Activated T-helper 1 cell treated with anti-CD3 and anti-CD28 coated beads, Interleukin-2, amount 50 U/mL, for 16 hours (primary cell): ENCODE measurements around the gene NUP210.

Source experiments
- DNase-seq, 2 donors: peaks; one replicate each; pipeline ENCODE4 v3.0.0-alpha.2; 2020; ENCODE audit warnings: low read depth in 1 of 2, low spot score in 1 of 2

Gene NUP210

DNA sequence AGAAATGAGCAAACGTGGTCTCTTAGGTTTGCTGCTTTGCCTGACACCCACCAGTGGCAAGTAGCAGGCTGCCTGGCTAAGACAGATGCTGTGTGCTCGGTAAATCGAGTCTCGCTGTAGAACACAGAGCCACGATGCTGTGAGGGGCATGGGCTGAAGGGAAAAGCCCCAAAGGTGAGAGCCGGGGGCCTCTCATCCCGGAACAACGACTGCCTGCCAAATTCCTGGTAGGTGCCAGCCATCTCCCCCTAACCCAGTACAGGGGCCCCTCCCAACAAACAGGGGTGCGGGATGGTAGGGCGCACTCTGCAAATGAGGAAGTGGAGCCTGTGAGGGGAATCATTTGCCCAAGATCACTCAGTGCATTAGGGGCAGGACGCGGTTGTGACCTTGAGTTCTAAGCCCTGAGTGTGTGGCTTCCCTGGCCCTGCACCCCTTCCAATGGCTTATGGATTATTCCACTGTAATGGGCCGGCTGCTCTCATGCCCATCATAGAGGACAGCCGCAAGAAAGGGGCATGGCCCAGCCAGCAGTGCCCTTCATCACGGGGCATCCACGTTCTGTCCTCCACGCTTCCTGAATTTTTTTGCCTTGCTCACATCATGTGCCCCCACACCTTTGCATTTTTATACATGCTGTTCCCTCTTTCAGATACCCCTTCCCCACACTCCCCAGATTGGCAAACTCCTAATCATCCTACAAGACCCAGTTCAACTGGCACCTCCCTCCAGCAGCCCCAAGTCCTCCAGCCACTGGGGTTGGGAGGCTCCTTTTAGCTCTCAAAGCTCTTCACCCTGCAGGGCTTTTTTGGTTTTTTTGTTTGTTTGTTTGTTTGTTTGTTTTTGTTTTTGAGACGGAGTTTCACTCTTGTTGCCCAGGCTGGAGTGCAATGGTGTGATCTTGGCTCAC is 125.4 kb downstream of the NUP210 start:
- DNase-seq: no peak

DNA sequence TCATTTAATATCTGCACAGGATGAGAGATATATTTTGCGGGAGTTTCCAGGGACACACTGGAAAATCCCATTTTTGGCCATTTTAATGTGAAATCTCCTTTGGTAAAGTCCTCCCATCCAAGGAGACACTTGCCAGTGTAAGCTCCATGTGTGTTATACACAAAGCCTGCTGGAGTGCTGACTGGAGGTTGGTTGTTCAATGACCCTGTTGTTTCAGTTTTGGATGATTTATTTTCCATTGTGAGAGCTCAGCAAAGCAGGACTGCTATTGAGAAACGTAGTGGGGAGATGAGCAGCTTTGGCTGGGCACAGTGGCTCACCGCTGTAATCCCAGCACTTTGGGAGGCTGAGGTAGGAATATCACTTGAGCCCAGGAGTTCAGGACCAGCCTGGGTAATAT is 127.7 kb downstream of the NUP210 start:
- no peak for DNase-seq

DNA sequence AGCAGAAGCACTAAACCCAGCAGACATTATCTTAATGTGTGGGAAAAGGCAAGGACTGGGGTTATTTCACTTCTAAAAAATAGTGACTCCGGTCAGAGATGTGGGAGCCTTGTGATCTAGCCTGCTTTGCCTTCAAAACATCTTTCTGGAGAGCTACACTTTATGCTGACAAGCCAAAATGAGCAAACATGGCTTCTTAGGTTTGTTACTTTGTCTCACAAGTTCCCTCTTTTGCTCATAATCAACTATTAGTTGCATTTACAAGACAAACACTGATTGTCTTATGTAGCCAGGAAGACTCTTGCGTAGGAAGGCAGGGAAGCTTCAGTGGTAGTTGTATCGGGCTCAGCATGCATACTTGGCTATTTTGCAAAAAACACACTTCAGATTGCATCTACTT is 129.2 kb downstream of the NUP210 start:
- no peak for DNase-seq

DNA sequence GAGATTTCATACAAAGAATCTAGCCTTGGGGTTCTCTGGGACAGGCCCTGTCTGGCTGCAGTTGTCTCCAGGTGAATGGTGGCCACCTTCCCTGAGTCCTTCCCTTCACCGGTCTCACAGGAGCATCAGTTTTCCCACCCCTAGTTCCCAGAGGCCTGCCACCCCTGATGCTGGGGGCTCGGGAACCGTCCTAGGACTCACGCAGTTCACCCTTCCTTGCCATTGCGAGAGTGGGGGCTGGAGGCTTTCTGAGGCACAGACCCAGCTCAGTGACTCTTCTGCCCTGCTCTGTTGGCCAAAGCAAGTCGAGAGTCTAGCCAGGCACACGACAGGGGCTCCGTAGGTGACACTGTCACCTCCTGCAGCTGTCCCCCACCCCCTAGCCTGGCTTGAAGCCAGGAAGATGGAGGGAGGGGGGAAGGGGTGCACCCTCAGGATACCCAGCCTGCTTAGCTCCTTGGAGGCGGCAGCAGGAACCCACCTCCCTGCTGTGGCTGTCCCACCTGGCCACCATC is 130.3 kb downstream of the NUP210 start:
- DNase-seq: no peak

DNA sequence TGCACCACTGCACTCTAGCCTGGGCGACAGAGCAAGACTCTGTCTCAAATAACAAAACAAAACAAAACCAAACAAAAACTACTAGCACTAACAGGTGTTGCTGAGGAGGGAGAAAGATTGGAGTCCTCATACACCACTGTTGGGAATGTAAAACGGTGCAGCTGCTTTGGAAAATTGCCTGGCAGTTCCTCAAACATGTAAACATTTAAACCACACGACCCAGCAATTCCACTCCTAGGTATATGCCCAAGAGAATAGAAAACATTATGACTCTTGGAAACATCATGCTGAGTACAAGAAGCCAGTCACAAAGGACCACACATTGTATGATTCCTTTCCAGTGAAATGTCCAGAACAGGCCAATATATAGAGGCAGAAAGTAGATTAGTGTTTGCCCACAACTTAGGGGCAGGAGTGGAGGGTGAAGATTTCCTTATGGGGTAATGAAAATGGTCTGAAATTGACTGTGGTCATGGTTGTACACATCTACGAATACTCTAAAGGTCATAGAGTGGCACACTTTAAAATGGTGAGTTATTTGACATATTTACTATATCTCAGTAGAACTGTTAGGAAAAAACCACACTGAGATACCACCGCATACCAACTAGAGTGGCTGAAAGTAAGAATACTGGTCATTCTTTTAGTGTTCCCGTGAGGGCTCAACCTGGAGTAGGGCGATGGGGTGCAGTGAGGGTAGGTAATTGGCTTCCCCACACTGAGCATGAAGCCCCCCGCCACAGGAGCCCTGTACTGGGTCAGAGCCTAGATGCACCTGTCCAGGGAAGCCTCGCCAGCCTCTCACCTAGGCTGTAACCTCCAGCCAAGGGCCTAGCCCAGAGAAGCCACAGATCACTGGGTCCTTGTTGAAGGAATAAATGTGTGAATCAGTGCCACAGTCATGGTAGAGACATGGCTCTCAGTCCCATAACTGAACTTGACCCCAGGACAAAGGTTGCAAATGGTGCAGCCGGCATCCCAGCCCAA is 131.1 kb downstream of the NUP210 start:
- no peak for DNase-seq

DNA sequence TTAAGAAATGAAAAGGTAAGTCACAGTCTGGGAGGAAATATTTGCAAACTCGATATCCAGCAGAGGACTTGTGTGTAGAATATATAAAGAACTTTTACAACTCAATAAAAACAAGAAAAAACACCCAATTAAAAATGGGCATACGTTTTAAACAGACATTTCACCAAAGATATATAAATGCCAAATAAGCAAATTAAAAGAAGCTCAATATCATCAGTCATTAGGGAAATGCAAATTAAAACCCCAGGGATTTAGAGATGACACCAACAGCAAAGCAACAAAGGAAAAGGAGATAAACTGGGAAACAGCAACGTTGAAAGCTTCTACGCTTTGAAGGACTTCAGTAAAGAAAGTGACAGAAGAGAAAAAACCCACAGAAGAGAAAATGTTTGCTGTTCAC is 132.3 kb downstream of the NUP210 start:
- no peak for DNase-seq

DNA sequence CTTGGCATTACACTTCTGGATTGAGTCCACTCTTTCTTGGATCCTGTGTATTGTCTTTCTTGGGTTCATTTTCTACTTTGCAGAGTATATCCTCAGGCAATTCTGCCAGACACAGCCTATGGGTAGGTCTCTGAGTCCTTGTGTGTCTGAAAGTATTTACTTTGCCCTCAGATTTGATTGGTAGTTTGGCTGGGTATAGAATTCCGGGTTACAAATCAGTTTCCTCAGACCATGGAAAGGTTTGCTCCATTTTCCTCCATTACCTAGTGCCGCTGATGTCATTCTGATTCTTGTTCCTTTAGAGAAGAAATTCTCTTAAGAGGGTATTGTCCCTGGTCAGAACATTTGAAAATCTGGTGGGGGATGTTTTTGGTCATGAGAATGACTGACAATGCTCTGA is 133.2 kb downstream of the NUP210 start:
- DNase-seq: no peak

DNA sequence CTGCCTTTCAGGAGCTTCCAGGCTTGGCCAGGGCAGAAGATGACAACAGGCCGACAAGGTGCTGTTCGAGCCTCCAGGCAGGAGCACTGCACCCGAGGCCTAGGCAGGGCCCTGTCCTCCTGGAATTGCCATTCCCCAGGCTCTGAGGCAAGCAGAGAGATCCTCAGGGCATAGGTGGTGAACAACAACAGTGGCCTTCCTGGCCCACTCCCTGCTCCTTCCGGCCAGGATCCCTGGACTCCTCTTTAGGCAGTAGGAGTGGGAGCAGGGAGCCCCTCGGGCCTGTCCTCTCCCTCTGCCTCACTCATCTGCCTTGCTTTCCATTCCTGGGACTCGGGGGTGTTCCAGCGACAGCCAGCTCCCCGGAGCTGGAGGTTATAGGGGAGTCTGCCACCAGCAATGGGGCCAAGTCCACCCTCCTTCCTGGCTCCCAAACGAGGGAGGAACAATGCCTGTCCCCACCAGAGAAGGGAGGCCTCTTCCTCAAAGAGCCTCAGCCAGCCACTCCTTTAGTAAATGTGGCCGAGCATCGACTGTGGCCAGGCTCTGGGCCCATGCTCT is 135.0 kb downstream of the NUP210 start:
- DNase-seq: no peak

DNA sequence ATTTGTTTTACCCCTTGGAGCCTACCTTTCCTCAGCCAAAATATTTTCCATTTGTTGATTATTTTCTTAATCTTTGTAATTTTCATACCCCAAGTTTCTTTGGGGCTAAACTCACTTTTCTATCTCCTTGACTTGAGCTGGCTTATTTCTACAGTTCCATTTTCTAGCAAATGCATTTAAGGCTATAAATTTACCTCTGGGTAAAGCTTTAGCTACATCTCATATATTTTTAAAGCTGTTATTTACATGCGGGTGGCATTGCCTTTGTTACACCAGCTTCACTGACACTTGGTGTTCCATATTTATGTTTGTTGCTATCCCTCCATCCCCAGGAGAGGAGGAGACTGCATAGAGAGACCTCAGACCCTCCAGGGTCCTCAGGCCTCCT is 136.3 kb downstream of the NUP210 start:
- DNase-seq: no peak

DNA sequence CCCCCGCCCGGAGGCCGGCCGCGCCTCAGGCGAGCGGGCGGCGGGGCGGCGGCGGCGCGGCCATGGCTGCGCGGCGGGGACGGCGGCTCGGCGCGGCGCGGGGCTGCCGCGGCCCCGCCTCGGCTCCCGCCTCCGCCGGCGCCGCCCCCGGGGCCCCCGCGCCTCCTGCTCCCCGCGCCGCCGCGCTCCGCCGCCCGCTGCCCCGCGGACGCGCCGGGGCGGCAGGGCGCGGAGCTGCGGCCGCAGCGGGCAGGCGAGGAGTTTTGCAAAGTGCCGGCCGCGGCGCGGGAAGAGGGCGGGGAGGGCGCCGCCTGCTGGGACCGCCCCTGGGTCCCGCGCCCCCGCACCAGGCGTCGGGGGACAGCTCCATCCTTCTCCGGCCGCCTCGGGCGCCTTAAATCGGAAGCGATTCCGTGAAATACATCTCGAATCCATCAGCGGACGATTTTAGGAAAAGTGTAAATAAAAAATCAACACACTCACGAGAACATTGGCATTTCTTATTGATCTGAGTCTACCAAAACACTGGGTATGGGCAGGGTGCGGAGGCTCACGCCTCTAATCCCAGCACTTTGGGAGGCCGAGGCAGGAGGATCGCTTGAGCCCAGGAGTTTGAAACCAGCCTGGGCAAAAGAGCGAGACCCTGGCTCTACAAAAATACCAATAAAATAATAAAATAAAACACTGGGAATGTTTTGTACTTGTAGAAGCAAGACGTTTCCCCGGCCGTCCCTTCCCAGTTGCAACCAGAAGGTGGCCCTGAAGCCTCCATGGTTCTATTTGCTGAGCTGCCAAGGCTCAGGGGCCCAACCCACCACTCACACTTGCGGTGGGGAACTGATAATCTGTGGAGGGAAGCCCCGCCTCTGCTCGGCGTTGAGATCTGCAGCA is 136.9 kb downstream of the NUP210 start:
- DNase-seq: no peak

DNA sequence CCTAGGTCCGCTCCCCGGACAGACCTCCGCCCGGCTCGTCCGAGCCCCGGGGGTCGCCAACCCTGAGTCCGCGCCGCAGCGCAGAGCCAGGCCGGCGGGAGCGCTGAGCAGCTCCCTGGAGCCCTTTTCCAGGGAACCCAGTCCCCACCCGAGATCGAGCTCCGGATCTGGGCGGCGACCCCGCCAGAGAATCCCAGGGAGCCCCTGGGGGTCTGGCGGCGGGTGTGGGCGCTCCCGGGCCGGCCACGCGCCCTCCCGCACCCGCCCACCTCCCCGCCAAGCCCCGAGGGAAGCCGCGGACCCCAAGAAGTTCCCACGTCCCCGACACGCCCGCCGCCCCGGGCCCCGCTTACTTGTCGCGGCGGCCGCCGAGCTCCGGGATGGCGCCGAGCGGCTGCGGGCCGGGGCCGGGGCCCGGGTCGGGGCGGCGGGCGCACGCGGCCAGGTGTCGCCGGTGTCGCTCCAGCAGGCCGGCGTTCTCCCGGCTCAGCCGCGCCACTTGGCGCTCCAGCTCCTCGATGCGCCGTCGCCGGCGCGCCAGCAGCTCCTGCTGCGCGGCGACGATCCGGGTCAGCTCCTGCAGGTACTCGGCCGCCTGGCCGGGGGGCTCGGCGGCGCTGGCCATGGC is 137.7 kb downstream of the NUP210 start:
- no peak for DNase-seq

DNA sequence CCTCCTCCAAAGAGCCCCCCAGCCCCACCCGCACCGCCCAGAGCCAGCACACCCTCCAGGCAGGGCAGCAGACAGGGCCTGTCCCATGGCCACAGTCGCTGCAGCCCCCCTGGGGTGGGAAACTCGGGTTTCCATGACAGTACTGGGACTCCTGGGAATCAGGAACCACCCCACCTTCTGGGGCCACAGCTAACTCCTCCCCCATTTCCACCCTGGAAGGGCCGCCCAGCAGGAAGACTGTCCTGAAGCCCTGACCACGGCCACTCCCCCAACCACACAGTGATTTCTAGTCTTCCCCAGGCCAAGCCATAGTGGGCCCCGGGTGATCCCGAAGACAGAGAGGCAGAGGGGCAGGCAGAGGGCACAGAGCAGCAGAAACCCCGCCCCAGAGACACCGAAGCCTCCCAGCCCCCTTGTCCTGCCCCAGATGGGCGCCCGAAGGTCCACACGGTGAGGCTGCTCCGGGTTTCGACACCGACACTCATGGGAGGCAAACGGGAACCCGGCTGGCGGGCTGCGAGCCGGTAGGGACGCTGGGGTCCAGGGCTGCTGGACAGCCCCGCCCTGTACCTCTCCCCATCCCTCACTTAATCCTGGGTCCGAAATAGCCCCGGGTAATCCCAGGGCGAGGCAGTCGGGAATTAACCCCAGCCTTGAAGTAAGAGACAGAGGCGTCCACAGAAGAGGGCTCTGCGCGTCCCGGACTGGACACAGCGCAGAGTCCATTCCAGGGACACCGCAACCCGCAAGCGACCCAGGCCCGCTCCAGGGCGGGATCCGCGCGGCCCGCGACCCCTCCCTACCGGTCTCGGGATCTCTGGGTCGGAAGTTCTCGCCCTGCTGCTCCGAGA is 138.4 kb downstream of the NUP210 start:
- DNase-seq: no peak

DNA sequence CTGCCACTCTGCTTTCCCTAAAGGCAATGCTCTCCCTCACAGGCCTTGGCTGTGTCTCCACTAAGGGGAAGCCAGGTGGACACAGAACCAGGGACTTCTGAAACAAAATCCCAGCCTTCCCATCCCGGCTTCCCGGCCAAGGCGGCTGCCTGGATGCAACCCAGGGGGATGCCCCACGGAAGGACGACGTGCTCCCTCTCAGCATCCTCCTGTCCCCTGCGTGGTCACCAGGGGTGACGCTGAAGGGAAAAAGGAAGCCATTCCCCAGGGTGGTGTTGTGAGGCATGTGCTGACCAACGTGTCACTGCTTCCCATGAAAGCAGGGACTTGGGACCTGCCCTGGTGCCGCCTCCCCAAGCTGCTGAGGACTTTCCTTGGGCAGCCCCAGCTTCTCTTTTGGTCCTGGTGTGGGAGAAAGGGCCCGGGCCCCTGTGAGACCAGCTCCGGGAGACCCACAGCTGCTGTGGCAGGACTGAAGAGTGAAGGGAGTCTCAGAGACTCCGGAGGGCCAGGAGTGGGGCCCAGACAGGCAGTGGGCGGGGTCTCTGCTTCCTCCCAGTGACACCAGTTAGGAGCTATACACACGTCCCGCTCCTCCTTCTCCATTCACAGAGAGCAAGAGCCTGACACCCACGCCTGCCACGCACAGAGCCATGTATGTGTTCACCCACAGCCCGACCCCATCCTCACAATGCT is 139.2 kb downstream of the NUP210 start:
- no peak for DNase-seq

DNA sequence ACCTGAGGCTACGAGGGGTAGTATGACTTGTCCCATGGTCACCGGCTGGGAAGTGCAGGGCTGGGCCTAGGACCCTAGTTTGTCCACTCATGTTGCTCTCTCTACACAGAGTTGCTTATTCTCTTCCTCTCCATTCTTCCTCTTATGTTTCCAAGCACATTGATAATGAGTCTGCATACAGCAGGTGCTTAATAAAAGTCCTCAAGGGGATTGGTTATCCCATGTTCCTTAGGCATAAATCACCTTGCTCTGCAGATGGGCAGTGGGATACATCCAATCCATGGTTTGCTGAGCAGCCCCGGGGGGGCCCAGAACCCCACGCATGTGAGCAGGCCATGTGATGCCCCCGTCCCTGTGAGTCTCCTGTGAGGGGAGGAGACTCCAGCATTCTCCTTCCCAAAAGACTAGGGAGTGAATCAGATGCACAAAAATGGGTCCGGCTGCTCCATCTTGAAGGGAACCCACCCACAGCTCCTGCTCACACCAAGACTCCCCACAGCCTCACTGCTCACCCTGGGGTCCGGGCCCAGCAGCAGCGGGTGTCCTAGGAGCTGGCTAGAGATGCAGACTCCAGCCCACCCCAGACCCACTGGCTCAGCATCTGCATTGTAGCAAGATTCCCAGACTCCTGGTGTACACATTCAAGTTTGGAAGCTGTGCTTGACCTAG is 139.9 kb downstream of the NUP210 start:
- DNase-seq: no peak

DNA sequence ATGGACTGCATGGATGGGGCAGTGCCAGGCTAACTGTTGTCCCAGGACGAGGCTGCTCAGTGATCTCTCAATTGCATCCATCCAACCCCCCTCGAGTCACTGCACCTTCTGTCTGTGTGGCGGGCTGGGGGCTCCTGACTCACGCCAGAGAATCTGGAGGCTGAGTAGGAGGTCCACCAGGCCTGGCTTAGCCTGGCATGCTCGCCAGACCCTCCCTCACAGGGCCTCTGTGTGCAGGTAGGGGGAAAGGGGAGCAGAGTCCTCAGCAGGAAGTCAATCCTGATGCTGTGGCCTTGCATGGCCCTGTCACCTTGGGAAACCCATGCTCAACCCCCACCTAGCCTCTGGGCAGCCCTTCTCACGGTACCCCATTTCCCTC is 140.6 kb downstream of the NUP210 start:
- DNase-seq: no peak

DNA sequence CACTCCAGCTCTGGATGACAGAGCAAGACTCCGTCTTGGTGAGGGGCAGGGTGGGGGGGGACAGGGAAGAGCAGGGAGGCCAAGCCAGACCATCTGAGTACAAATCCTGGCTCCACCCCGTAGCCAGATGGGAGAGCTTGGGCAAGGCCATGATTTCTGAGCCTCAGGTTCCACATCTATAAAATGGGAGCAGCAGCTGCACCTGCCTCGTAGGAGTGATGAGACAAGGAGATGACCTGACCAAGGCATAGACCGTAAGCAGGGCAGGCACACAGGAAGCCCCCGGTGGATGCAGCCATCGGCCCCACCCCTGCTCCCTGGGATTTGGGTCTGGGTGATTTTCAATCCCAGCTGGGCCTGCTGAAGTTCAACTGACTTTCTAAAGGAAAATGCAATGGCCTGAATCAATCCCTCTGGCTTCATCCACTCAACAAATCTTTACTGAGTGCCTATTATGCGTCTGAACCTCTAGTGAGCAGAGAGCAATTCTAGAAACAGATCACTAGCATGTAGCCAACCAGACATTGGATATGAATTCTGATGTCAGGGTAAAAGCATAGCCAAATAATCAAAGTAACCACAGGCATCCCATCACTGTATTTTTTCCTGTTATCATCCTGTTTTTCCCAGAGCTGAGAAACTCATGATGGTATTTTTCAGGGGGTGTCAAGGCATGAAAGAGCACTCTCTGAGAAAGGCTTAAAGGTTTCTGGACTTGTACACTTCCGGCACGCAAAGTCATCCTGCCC is 141.2 kb downstream of the NUP210 start:
- DNase-seq: no peak

DNA sequence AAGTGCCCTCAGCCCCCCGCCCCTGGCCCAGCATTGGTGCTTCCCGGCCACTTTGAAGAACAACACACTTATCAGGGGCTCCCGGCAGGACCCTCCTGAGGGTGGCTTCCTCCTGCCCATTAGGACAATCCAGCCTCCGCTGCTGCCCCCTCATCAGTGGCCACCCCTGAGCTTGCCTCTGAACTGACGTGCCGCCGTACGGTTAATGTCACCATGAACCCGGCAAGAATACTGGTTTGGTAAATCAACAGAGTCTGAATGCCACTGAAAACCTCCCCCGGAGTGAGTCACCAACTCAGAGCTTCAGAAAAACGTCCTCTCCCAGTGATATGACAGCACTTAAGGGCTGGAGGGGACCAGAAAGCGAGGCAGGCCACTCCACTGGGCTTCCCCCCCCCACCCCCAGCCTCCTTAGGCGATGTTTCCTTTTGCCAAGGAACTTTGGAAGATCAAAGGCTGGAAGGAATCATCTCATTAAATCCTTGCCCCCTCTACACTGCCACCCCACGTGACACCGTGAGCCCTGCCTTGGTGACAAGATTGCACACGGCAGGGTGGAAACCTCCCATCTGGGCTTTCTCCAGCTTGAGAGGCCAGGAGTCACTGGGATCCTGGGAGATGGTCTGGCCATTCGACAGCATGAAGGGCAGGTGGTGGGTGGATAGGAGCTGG is 142.1 kb downstream of the NUP210 start:
- DNase-seq: no peak
